RWPE1 (cell line): ENCODE data around the gene IST1.
A peak's percentile ranks its signal among the peaks of the same experiment; 100 is the strongest.

Experiments used
- CTCF ChIA-PET: fragments of 350-600 bp; sonication (Branson Sonifier 250); formaldehyde crosslinking; extraction: SDS; loops from one replicate; lab custom pipeline; 2021; lab: Yijun Ruan, JAX
- POLR2A ChIA-PET: fragments of 400-600 bp; formaldehyde crosslinking; extraction: SDS; loops from one replicate; lab custom pipeline; 2020; ENCODE audit warnings: antibody characterized with exemption; ENCODE audit not compliant: low non-redundant PET; lab: Yijun Ruan, JAX
- DNase-seq: peaks from one replicate; pipeline ENCODE4 v3.0.0; 2012; ENCODE audit warnings: low spot score
- H3K27ac ChIP-seq: fragments of 450-650 bp; 2 replicates; pipeline ENCODE4 v1.5.1; 2017
- TF ChIP-seq, protein P1 (sequence below): fragments of 450-650 bp; conservative IDR thresholded peaks from 2 replicates; pipeline ENCODE4 v1.5.1; 2017; ENCODE audit warnings: low read depth, mild to moderate bottlenecking

Gene IST1

DNA sequence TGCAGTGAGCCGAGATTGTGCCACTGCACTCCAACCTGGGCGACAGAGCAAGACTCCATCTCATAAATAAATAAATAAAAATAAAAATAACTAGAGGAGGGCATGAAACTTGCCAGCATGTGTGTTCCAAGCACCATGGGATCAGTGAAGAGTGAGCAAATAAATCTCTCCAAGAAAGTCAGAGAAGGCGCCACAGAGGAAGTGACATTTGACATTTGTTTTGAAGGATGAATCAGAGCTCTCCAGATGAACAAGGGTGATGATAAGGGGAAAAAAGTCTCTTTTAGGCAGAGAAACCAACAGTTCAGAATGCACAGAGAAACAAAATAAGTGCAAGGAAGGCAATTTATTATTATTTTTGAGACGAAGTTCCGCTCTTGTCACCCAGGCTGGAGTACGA lies 50.3 kb downstream of the IST1 start:
- TF ChIP-seq, protein P1, sequence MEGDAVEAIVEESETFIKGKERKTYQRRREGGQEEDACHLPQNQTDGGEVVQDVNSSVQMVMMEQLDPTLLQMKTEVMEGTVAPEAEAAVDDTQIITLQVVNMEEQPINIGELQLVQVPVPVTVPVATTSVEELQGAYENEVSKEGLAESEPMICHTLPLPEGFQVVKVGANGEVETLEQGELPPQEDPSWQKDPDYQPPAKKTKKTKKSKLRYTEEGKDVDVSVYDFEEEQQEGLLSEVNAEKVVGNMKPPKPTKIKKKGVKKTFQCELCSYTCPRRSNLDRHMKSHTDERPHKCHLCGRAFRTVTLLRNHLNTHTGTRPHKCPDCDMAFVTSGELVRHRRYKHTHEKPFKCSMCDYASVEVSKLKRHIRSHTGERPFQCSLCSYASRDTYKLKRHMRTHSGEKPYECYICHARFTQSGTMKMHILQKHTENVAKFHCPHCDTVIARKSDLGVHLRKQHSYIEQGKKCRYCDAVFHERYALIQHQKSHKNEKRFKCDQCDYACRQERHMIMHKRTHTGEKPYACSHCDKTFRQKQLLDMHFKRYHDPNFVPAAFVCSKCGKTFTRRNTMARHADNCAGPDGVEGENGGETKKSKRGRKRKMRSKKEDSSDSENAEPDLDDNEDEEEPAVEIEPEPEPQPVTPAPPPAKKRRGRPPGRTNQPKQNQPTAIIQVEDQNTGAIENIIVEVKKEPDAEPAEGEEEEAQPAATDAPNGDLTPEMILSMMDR = no peak
- no peak overlapping the region for H3K27ac ChIP-seq
- ChIA-PET CTCF (no interaction called here), POLR2A (no interaction called here)
- no peak for DNase-seq

DNA sequence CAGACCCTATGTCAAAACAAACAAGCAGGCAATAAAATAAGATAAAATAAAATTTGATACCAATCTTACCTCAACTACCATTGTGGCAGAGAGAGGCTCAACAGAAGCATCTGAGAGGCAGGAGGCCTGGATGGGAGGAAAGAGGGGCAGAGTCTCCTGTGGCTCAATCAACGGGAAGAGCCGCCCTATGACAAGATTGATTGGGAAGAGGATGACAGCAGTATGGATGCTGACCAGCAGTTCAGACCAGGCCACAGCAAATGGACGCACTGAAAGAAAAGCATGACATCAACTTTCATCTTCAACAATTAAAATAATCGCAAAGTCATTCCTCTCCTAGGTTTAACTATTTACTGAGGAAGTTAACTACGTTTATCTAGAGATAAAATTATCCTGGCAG lies 57.5 kb downstream of the IST1 start:
- CTCF ChIA-PET = no interaction called here
- TF ChIP-seq, protein P1 = no peak
- DNase-seq = no peak
- POLR2A ChIA-PET = interaction anchor here (0.6 kb wide), 1 partner anchor 53 kb away, joined by 3 read pairs; no protein-coding TSS in a partner anchor
- no peak overlapping the region for H3K27ac ChIP-seq

DNA sequence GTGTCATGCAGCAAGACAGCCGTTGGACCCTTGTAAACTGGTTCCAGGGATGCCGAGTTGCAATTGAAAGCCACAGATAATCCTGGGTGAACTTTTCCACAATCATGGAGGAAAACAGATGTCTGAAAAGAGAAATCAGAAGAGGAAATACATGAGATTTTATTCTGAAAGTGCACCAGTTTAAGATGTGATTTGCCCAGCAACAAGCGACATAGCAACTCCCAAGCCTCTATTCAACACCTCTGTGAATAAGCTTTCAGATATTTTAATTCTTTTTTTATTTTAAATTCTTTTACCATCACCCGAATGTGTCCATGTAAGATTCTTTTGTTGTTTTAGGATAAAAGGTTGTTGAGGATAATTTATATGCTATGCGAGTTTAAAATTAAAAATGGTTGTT lies 58.8 kb downstream of the IST1 start:
- ChIA-PET POLR2A (interaction anchor here (0.6 kb wide), 1 partner anchor 169 kb away, joined by 3 read pairs; no protein-coding TSS in a partner anchor), CTCF (interaction anchor here (1.2 kb wide), 1 partner anchor 72 kb away, joined by 3 read pairs; no protein-coding TSS in a partner anchor)
- DNase-seq = no peak
- no peak overlapping the region for H3K27ac ChIP-seq
- TF ChIP-seq, protein P1 = no peak

DNA sequence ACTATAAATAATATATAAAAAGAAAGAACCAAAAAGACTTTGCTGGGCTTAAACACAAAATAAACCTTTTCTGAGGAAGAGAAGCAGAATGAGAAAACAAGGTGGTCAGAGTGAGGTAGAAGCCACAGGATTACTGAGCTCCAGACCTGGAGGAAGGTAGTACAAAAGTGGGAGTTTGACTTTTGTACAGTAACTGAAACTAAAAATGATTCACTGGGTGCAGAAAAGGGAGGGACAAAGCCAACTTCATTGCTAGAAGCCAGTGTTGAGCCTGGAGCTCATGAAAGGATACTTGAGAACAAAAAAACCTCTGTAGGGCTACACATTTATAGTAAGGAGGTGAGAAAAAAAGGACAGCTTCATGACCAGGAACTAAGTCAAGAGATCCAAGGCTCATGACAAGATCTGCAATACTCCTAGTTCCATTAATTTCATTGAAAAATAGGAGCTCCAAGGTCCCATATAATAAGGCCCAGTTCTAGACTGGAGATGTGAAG lies 59.4 kb downstream of the IST1 start:
- ChIA-PET CTCF (interaction anchor here (0.6 to 1.2 kb wide), 2 partner anchors 72 to 416 kb away, joined by 3 read pairs; no protein-coding TSS in a partner anchor), POLR2A (interaction anchor here (0.6 kb wide), 1 partner anchor 170 kb away, joined by 3 read pairs; no protein-coding TSS in a partner anchor)
- TF ChIP-seq, protein P1 = no peak
- no peak for DNase-seq
- H3K27ac ChIP-seq = no peak overlapping the region

DNA sequence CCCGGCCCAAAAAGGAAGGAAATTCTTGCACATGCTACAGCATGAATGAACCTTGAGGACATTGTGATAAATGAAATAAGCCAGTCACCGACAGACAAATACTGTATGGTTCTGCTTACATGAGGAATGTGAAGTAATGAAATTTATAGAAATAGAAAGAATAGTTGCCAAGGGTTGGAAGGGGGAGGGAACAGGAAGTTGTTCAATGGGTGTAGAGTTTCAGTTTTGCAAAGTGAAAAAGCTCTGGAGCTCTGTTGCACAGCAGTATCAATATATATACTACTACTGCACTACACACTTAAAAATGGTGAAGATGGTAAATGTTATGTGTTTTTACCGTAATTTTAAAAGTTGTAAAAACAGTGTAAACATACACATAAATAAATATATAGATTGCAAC lies 61.2 kb downstream of the IST1 start:
- TF ChIP-seq, protein P1 = no peak
- CTCF ChIA-PET = no interaction called here
- POLR2A ChIA-PET = interaction anchor here (0.5 kb wide), 1 partner anchor 991 kb away, joined by 3 read pairs; no protein-coding TSS in a partner anchor
- no peak for DNase-seq
- H3K27ac ChIP-seq = no peak overlapping the region

DNA sequence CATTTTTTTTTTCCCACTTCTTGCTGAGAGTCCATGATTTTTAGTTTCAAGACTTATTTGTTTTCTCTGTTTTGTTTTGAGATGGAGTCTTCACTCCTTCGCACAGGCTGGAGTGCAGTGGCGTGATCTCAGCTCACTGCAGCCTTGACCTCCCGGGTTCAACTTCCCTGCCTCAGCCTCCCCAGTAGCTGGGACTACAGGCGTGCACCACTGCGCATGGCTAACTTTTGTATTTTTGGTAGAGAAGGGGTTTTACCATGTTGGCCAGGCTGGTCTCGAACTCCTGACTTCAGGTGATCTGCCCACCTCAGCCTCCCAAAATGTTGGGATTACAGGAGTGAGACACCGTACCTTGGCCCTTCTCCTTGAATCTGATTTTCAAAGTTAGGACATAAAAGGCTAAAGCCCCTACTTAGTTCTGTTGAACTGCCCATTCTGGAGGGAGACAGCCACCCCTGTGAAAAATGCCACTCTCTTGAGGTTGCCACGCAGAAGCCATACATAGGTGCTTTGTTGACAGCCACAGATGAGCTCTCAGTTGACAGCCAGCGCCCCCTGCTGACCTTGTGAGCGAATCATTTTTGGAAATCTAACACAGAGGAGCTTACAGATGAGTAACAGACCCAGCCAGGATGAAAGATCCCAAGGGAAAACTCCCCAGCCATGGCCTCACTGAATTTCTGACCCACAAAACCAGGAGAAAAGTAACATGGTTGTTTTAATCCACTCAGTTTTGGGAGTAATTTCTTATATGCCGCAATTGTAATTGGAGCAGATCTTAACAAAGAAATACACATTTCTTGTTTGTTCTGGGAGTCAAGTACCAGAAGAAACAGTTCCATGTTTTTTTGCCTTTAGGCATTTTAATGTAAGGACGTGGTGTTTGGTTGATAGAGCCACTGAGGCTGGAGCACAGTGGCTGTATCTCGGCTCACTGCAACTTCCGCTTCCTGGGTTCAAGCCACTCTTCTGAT lies 66.0 kb downstream of the IST1 start:
- CTCF ChIA-PET = interaction anchor here (0.5 to 1.5 kb wide), 16 partner anchors 10 to 887 kb away, joined by 3 to 5 read pairs (median 3); no protein-coding TSS in a partner anchor

More for the DNA sequence above, 66.0 kb downstream of the IST1 start:
- POLR2A ChIA-PET = no interaction called here
- TF ChIP-seq, protein P1 = peak; percentile 83
- H3K27ac ChIP-seq = no peak overlapping the region
- peak; percentile 66 for DNase-seq
